GM12865 (cell line): ENCODE measurements around the gene CHRNA4.

Source experiments
- DNase-seq: peaks from one replicate; pipeline ENCODE4 v3.0.0; 2010; ENCODE audit warnings: low read depth
- H3K4me3 ChIP-seq: 2 replicates; pipeline ENCODE4 v1.5.1; 2011; ENCODE audit warnings: mild to moderate bottlenecking, low read depth, low read length, control low read depth
- TF ChIP-seq, protein P1 (sequence below): IDR thresholded peaks from 2 replicates; pipeline ENCODE4 v1.5.1; 2011; ENCODE audit warnings: low read length, control low read depth, low read depth, inconsistent platforms; ENCODE audit not compliant: insufficient read depth; ENCODE audit errors: missing control alignments

Gene CHRNA4

DNA sequence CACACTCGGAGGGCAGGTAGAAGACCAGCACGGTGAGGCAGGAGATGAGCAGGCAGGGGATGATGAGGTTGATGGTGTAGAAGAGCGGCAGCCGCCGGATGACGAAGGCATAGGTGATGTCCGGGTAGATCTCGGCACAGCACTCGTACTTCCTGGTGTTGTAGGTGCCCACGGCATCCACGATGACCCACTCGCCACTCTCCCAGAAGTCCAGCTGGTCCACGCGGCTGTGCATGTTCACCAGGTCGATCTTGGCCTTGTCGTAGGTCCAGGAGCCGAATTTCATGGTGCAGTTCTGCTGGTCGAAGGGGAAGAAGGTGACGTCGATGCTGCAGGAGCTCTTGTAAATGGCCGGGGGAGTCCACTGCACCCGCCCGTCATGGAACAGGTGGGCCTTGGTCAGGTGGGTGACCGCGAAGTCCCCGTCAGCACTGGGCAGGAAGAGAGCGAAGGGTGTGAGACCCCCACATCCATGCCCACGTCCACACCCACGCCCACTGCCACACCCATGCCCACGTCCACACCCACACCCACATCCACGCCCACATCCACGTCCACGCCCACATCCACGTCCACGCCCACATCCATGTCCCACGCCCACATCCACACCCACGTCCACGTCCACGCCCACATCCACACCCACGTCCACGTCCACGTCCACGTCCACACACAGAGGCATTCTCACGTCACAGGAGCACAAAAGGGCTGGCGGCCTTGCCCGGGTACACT lies 10.4 kb downstream of the CHRNA4 start:
- TF ChIP-seq, protein P1, sequence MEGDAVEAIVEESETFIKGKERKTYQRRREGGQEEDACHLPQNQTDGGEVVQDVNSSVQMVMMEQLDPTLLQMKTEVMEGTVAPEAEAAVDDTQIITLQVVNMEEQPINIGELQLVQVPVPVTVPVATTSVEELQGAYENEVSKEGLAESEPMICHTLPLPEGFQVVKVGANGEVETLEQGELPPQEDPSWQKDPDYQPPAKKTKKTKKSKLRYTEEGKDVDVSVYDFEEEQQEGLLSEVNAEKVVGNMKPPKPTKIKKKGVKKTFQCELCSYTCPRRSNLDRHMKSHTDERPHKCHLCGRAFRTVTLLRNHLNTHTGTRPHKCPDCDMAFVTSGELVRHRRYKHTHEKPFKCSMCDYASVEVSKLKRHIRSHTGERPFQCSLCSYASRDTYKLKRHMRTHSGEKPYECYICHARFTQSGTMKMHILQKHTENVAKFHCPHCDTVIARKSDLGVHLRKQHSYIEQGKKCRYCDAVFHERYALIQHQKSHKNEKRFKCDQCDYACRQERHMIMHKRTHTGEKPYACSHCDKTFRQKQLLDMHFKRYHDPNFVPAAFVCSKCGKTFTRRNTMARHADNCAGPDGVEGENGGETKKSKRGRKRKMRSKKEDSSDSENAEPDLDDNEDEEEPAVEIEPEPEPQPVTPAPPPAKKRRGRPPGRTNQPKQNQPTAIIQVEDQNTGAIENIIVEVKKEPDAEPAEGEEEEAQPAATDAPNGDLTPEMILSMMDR = no peak
- no peak overlapping the region for H3K4me3 ChIP-seq
- DNase-seq = no peak

DNA sequence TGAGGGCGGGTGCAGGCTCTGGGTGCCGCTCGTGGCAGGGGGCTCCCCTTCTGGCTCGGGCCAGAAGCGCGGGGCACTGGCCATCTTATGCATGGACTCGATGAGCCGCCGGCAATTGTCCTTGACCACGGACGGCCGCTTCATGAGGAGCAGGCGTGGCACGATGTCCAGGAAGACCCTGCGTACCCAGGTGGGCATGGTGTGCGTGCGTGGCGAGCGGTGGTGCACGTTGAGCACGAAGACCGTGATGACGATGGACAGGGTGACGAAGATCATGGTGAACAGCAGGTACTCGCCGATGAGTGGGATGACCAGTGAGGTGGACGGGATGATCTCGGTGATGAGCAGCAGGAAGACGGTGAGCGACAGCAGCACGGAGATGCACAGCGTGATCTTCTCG lies 11.0 kb downstream of the CHRNA4 start:
- no peak for DNase-seq
- TF ChIP-seq, protein P1 = no peak
- H3K4me3 ChIP-seq = no peak overlapping the region

DNA sequence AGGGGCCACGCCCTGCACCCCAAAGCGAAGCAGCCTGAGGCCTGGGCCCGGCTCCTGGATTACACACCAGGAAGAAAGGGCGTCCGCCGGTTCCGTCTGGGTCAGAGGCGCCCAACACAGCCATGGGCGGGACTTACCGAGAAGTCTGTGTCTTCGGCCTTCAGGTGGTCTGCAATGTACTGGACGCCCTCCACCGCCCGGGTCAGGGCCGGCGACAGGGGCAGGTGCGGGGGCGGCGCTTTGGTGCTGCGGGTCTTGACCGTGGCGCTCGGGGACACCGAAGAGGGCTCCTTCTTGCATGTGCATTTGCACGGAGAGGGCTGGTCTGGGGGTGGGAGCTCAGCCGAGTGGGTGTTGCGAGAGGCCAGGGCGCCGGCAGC lies 11.6 kb downstream of the CHRNA4 start:
- no peak for DNase-seq
- TF ChIP-seq, protein P1 = no peak
- no peak overlapping the region for H3K4me3 ChIP-seq

DNA sequence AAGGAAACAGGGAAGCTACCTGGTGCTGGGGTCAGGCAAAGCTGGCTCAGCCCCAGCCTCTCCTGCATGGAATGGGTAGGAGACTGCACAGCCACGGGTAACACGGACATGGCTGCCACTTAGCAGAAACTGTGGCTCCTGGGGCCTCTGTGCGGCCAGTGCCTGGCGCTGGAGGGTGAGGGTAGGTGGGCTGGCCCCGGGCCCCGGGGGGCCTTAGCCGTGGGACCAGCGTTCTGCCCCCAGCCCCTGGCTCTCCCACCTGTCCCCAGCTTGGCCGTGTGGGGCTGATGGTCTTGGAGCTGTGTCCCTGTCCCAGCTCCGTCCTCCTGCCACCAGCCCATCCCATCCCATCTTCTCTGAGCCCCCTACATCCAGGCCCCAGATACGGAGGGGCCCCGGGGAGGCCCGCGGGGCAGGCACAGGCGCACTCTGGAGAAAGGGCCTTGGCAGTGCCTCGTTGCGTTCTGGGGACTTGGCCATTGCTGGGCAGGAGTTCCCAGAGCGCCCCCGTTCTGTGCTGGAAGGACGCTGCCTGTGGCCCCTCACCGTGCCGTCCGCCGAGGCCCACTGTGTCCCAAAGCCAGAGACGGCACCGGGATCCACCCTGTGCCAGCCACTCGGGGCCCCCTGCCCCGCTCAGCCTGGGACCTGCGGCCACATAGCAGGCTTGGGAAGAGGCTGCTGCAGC lies 12.2 kb downstream of the CHRNA4 start:
- DNase-seq = no peak
- no peak overlapping the region for H3K4me3 ChIP-seq
- TF ChIP-seq, protein P1 = no peak

DNA sequence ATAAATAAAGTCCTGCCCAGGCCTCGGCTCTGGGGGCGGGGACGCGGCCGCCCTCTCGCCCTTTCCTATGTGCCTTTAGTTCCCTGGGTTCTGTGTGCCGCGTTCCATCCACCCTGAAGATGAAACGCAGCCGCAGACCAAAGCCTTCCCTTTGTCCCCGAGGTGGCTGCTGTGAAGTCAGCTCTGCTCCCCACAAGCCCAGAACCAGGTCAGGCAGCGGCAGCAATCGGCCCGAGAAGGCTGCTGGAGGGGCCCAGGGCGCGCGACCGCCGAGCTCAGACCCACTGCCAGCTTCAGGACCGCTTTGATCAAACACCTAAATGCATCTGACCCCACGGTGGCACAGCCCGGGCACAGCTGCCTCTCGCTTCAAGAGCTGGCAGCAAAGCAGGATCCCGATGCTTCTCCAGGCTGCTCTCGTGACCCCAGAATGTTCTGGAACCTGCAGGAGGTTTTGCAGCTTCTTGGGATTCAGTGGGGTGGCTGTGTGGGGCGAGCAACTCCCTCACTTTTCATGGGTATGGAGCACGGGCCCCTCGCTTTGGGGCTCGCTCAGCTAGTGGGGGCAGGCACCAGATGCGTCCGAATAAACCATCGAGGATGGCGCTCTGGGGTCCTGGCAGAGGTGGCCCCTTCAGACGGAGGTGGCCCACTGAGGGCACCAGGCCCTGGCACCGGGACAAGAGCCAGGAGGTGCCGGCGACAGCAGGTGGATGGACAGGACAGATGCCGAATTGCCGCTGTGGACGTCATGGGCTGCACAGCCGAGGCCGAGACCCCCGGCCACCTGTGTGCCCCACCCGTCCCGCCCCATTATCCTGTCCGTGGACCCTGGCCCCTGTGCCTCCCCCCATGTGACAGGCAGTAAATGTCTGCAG lies 13.0 kb downstream of the CHRNA4 start:
- no peak for DNase-seq
- TF ChIP-seq, protein P1 = no peak
- H3K4me3 ChIP-seq = no peak overlapping the region

DNA sequence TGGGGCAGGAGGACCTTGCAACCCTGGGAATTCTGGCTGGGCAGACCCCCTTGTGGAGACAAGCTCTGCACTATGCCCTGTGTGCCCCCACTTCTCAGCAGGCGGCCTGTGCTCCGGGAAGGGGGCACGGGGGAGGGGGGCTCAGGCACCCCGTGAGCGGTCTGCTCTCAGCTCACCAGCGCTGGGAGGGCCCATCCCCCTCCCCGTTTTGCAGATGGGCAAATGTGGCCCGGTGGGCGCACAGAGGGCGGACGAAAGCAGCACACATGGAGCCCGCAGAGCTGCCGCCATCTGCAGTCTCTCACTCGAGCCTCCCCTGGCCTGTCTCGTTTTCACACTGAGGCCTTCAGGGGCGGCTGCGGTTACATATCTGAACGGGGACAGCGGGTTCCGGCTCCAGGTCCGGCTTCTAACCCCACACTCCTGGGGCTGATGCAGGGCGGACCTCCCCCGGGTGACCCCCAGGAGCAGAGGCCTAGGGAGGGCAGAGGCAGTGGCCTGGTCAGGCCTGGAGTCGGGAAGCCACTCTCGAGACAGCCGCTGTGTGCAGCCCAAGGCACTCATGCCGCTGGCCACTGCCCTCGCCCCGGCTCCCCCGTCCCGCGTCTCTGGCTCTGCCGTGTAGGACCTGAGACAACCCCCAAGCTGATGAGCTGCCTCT lies 13.9 kb downstream of the CHRNA4 start:
- TF ChIP-seq, protein P1 = no peak
- no peak for DNase-seq
- H3K4me3 ChIP-seq = no peak overlapping the region
